ENCODE data around the gene PLA2G6. TPM values are rescaled to one million over a fixed set of nuclear protein-coding genes. Genes with fewer than 3 reads are reported as not detected.

Gene PLA2G6
- total and polyA plus RNA-seq, 2 of the 4 experiments (the other 2 are of a cell fraction) = 6.1 to 10.3 TPM

DNA sequence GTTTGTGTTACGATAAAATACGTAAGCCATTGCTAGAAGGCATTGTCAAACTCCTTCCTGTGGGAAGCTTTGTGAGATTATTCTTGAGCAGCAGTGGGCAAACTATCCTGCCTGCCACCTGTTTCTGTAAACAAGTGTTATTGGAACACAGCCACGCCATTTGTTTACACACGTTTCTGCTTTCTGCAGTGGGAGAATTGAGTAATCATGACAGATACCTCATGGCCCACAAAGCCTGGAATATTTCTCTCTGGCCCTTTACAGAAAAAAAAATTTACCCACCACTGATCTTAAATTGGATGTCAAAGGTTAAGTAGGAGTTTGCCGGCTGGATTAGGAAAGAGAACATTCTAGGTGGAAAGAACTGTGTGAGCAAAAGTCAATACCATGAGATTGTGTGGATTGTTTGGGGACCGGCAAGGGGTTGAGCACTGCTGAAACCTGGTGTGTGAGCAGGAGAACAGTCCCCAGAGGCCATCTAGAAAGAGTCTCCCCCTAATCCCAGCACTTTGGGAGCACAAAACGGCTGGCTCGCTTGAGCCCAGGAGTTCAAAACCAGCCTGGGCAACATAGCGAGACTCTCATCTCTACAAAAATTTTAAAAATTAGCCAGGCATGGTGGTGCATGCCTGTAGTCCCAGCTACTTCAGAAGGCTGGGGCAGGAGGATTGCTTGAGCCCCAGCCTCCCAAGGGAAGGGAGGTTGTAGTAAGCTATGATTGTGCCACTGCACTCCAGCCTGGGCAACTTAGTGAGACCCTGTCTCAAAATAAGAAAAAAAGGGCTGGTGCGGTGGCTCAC is 6.0 kb upstream of the PLA2G6 start:
- Histone ChIP-seq H3K4me1 (ENCODE audit: control insufficient read depth, insufficient read depth, low read length) (peaks cover 12% of the 10 kb centered on the region), H3K4me2 (ENCODE audit: low read depth, low read length) (no peak overlapping the region), H4K20me1 (ENCODE audit: insufficient read depth, low read length) (no peaks in the 10 kb centered on the region), H3K18ac (ENCODE audit: low read depth, low read length) (no peak overlapping the region), H2BK20ac (ENCODE audit: low read depth, low read length) (0 out of 2 replicates have a peak overlapping the region, but pooled peaks have one; percentile 5), H4K5ac (ENCODE audit: low read depth, low read length) (no peak overlapping the region), H2BK5ac (ENCODE audit: low read depth, low read length, poor library complexity, severe bottlenecking) (no peak overlapping the region), H3K4ac (ENCODE audit: low read depth, low read length) (no peak overlapping the region; the same call in 1 of the 2 replicates), H3K56ac (ENCODE audit: extremely low read depth, insufficient read depth, low read length) (no peak overlapping the region), H3K4me3 (ENCODE audit: insufficient read depth, low read depth, low read length) (no peak overlapping the region), H3K27me3 (ENCODE audit: control insufficient read depth, insufficient read depth, low read length) (no peaks in the 10 kb centered on the region), H2BK15ac (ENCODE audit: low read depth, low read length) (no peak overlapping the region; the same call in 2 of the 3 replicates), H3K9me3 (ENCODE audit: control insufficient read depth, insufficient read depth, low read length) (no peaks in the 10 kb centered on the region), H3K9me1 (ENCODE audit: insufficient read depth, low read length) (peaks cover 11% of the 10 kb centered on the region), H2AFZ (replicated peaks; ENCODE audit: low read length, poor library complexity) (no peak overlapping the region), H2AK5ac (ENCODE audit: low read depth, low read length) (no peak overlapping the region; the same call in 1 of the 2 replicates), H4K91ac (ENCODE audit: insufficient read depth, low read depth, low read length) (no peak overlapping the region), H3K9ac (ENCODE audit: low read depth, low read length) (no peak overlapping the region), H4K8ac (ENCODE audit: low read depth in 2 of 2, low read length in 2 of 2) (no peak overlapping the region), H3K27ac (ENCODE audit: insufficient read depth, low read length) (no peak overlapping the region), H2AK9ac (replicated peaks; ENCODE audit: low read depth, low read length, poor library complexity) (no peak overlapping the region), H3K36me3 (ENCODE audit: control insufficient read depth, insufficient read depth, low read length) (no peaks in the 10 kb centered on the region), H3K14ac (replicated peaks; ENCODE audit: low read depth, low read length) (no peak overlapping the region), H3K79me1 (ENCODE audit: low read depth in 1 of 2, low read length in 2 of 2) (no peaks in the 10 kb centered on the region), H3K23ac (ENCODE audit: low read depth, low read length) (no peak overlapping the region), H2BK120ac (ENCODE audit: low read depth, low read length) (no peak overlapping the region)
- WGBS, 2 experiments (ENCODE audit: extremely low coverage in 2 of 2, insufficient read length in 1 of 2) = no CpG with 5 or more reads among the region's 10 CpGs
- CTCF ChIA-PET = no interaction called here
- intact Hi-C loops (cut with micrococcal nuclease) = no loop called here
- ATAC-seq (ENCODE audit: low read depth) (no peak), DNase-seq (peak; percentile 71)
- dilution Hi-C loops (cut with HindIII; ENCODE audit: low sequenced_read_pairs, unreplicated experiment) = no loop called here
- in situ Hi-C loops (cut with MboI; ENCODE audit: low sequenced_read_pairs) = no loop called here
- POLR2A ChIA-PET (ENCODE audit: unreplicated experiment) = no interaction called here
- TF ChIP-seq, protein P1, sequence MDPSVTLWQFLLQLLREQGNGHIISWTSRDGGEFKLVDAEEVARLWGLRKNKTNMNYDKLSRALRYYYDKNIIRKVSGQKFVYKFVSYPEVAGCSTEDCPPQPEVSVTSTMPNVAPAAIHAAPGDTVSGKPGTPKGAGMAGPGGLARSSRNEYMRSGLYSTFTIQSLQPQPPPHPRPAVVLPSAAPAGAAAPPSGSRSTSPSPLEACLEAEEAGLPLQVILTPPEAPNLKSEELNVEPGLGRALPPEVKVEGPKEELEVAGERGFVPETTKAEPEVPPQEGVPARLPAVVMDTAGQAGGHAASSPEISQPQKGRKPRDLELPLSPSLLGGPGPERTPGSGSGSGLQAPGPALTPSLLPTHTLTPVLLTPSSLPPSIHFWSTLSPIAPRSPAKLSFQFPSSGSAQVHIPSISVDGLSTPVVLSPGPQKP (IDR thresholded peaks at IDR 0.05; ENCODE audit: borderline replicate concordance, low read depth, low read length) = no peak
- TF ChIP-seq, protein P2, sequence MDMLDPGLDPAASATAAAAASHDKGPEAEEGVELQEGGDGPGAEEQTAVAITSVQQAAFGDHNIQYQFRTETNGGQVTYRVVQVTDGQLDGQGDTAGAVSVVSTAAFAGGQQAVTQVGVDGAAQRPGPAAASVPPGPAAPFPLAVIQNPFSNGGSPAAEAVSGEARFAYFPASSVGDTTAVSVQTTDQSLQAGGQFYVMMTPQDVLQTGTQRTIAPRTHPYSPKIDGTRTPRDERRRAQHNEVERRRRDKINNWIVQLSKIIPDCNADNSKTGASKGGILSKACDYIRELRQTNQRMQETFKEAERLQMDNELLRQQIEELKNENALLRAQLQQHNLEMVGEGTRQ (IDR thresholded peaks at IDR 0.05; ENCODE audit: low read depth, low read length) = no peak
- TF ChIP-seq MXI1 (IDR thresholded peaks at IDR 0.05; ENCODE audit: borderline replicate concordance, low read depth, low read length) (no peak), BHLHE40 (IDR thresholded peaks at IDR 0.05; ENCODE audit: low read depth, low read length) (peak; percentile 77; the same call in 1 of the 2 replicates), RAD21 (IDR thresholded peaks at IDR 0.05; ENCODE audit: low read length) (no peak), NFE2L2 (IDR thresholded peaks at IDR 0.05; ENCODE audit: low read depth, low read length) (no peak), RCOR1 (IDR thresholded peaks at IDR 0.05; ENCODE audit: insufficient replicate concordance, low read length) (peak; percentile 69), RFX5 (IDR thresholded peaks at IDR 0.05; ENCODE audit: low read depth, low read length) (no peak), CEBPB (IDR thresholded peaks at IDR 0.05; ENCODE audit: low read depth, low read length) (peak; percentile 65), FOS (IDR thresholded peaks at IDR 0.05; ENCODE audit: low read depth, low read length) (no peak), CHD1 (IDR thresholded peaks at IDR 0.05; ENCODE audit: low read depth, low read length) (no peak), POLR2A (IDR thresholded peaks at IDR 0.05; ENCODE audit: low read depth, low read length) (no peak), MAZ (IDR thresholded peaks at IDR 0.05; ENCODE audit: borderline replicate concordance, low read depth, low read length) (no peak), MAFK (IDR thresholded peaks at IDR 0.05; ENCODE audit: low read depth, low read length) (no peak)
- no TSS peak for BruUV-seq (replicated peaks)

All from IMR-90 (cell line).